ENCODE data around the gene PCDHA5. TPM values are rescaled to one million over a fixed set of nuclear protein-coding genes. Genes with fewer than 3 reads are reported as not detected.

Gene PCDHA5
- total RNA-seq, 1 experiment from 2014 or later = 0.33 TPM

DNA sequence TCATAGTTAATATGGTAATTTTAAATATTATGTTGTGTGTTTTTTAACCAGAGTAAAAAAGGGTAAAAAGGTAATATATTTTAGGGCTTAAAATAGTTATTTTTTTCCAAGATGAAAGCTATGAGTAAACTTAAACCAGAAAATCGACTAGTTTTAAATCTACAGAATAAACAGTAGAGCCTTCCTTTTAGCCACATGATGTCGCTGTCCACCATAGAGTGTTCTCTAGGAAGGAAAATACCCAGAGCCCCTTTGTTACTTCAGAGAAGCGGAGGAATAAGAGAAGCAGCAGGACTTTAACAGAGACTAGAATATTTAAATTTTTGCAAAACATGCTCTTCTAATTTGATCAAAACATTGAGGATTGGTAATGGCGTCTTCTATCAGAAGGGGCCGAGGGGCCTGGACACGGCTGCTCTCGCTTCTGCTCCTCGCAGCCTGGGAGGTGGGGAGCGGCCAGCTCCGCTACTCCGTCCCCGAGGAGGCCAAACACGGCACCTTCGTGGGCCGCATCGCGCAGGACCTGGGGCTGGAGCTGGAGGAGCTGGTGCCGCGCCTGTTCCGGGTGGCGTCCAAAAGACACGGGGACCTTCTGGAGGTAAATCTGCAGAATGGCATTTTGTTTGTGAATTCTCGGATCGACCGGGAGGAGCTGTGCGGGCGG, 26.7 kb upstream of the PCDHA5 start, which contains the start of gene PCDHA2:
Gene PCDHA2 (plus strand): TSS at position 258 of the 664 bp plus-strand sequence.
- Histone ChIP-seq H4K20me1 (ENCODE audit: control insufficient read depth, insufficient read depth, insufficient read length) (no peaks in the 10 kb centered on the region), H2AK5ac (ENCODE audit: insufficient read length, low read length) (no peak within 1 kb of the TSS), H2BK120ac (ENCODE audit: low read depth, low read length, poor library complexity, severe bottlenecking) (no peak within 1 kb of the TSS), H3K79me1 (ENCODE audit: insufficient read depth, low read depth, low read length, poor library complexity, severe bottlenecking) (no peaks in the 10 kb centered on the region), H2AFZ (ENCODE audit: low read length) (no peak within 1 kb of the TSS), H3K4ac (ENCODE audit: low read depth, low read length) (no peak within 1 kb of the TSS), H3K18ac (ENCODE audit: insufficient read length, low read depth, low read length) (no peak within 1 kb of the TSS), H2BK20ac (ENCODE audit: low read depth, low read length, poor library complexity, severe bottlenecking) (no peak within 1 kb of the TSS), H3K14ac (ENCODE audit: insufficient read depth, low read length) (no peak within 1 kb of the TSS), H3K9ac (ENCODE audit: extremely low read depth, insufficient read length, low read length) (no peak within 1 kb of the TSS), H3K4me2 (ENCODE audit: insufficient read depth, insufficient read length, low read length) (peak within 1 kb of the TSS; percentile 46), H3K79me2 (ENCODE audit: insufficient read depth, low read length) (no peaks in the 10 kb centered on the region), H4K5ac (ENCODE audit: insufficient read length, low read depth, low read length) (no peak within 1 kb of the TSS), H3K9me3 (ENCODE audit: control insufficient read depth, low read depth, low read length) (no peaks in the 10 kb centered on the region), H3K23ac (ENCODE audit: insufficient read length, low read depth, low read length) (no peak within 1 kb of the TSS), H3K56ac (ENCODE audit: insufficient read length, low read depth, low read length) (no peak within 1 kb of the TSS), H3K23me2 (ENCODE audit: insufficient read length, low read depth, low read length, poor library complexity, severe bottlenecking) (peaks cover 2% of the 10 kb centered on the region), H4K91ac (ENCODE audit: insufficient read length, low read depth, low read length) (no peak within 1 kb of the TSS), H2BK12ac (ENCODE audit: insufficient read length, low read depth, low read length) (no peak within 1 kb of the TSS), H2BK15ac (ENCODE audit: low read depth, low read length) (no peak within 1 kb of the TSS), H3K27me3 (ENCODE audit: insufficient read depth, low read length) (no peaks in the 10 kb centered on the region), H3K4me1 (ENCODE audit: insufficient read depth, low read length) (no peaks in the 10 kb centered on the region), H4K8ac (replicated peaks; ENCODE audit: insufficient read length, low read depth, low read length) (no peak within 1 kb of the TSS), H2BK5ac (ENCODE audit: insufficient read length, low read length) (no peak within 1 kb of the TSS), H3K27ac (ENCODE audit: insufficient read length, low read depth, low read length) (no peak within 1 kb of the TSS), H3T11ph (ENCODE audit: low read length) (no peak within 1 kb of the TSS)
- Mint-ChIP-seq H3K4me3 (peak within 1 kb of the TSS in 1 of 2 experiments; percentile 62; a peak in 2 of 5 replicates), H3K4me1 (no peaks in the 10 kb centered on the region), H3K36me3 (ENCODE audit: insufficient read depth in 1 of 3, low read depth in 3 of 3) (peaks cover 0 to 27% (median 10%) of the 10 kb centered on the region in 3 experiments; a peak in 6 of 7 replicates), H3K9me3 (peaks cover 49 to 60% of the 10 kb centered on the region in 2 experiments), H3K27ac (no peak within 1 kb of the TSS; a peak in 1 of 7 replicates), H3K27me3 (ENCODE audit: low read depth) (no peaks in the 10 kb centered on the region)
- no peak for DNase-seq
- TF ChIP-seq, protein P1, sequence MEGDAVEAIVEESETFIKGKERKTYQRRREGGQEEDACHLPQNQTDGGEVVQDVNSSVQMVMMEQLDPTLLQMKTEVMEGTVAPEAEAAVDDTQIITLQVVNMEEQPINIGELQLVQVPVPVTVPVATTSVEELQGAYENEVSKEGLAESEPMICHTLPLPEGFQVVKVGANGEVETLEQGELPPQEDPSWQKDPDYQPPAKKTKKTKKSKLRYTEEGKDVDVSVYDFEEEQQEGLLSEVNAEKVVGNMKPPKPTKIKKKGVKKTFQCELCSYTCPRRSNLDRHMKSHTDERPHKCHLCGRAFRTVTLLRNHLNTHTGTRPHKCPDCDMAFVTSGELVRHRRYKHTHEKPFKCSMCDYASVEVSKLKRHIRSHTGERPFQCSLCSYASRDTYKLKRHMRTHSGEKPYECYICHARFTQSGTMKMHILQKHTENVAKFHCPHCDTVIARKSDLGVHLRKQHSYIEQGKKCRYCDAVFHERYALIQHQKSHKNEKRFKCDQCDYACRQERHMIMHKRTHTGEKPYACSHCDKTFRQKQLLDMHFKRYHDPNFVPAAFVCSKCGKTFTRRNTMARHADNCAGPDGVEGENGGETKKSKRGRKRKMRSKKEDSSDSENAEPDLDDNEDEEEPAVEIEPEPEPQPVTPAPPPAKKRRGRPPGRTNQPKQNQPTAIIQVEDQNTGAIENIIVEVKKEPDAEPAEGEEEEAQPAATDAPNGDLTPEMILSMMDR (conservative IDR thresholded peaks at IDR 0.05) = peak; percentile 52; the same call in 2 of the 3 replicates
- no CpG with 5 or more reads among the region's 27 CpGs for WGBS (ENCODE audit: extremely low coverage, insufficient read length, low lambda C conversion rate)

Data from H9 (cell line).